ENCODE measurements around the gene ARL16.

- TF ChIP-seq GTF2I (CRISPR knock-in tag; conservative IDR thresholded peaks at IDR 0.05) (no peak), MXD4 (CRISPR knock-in tag; IDR thresholded peaks at IDR 0.05; ENCODE audit: borderline replicate concordance) (no peak), CTCF (IDR thresholded peaks at IDR 0.05) (no peak), HMGXB4 (CRISPR knock-in tag; IDR thresholded peaks at IDR 0.05) (no peak)
Measured at GRCh38 chr17:81646869-81647600, 36.6 kb downstream of the ARL16 start.
